MCF 10A (cell line): Measurements from ENCODE around the gene ORMDL2. TPM values are rescaled to one million over a fixed set of nuclear protein-coding genes. Genes with fewer than 3 reads are reported as not detected.

Experiments
- BruUV-seq: library from RNA; stranded (reverse); fragments of 400-500 nt; replicated peaks from 2 replicates; lab custom pipeline; 2021; lab: Mats Ljungman, UMichigan
- CTCF ChIA-PET: fragments of 300-600 bp; sonication (Branson Sonifier 250); formaldehyde crosslinking; extraction: SDS; loops from one replicate; lab custom pipeline; 2021; ENCODE audit warnings: antibody characterized with exemption, inconsistent platforms; lab: Yijun Ruan, JAX
- POLR2A ChIA-PET: fragments of 300-600, 350-650 bp; sonication (Branson Sonifier 250); formaldehyde crosslinking; extraction: SDS; loops from one replicate; lab custom pipeline; 2020; ENCODE audit warnings: antibody characterized with exemption, inconsistent platforms; lab: Yijun Ruan, JAX
- DNase-seq: peaks from one replicate; pipeline ENCODE4 v3.0.0-alpha.2; 2018; ENCODE audit not compliant: unreplicated experiment
- H3K27ac Mint-ChIP-seq: one replicate; pipeline ENCODE4 v1.8.0; 2022; ENCODE audit warnings: mild to moderate bottlenecking, low read depth, mixed read lengths; ENCODE audit not compliant: unreplicated experiment
- H3K27me3 Mint-ChIP-seq: one replicate; pipeline ENCODE4 v1.8.0; 2022; ENCODE audit warnings: mixed read lengths; ENCODE audit not compliant: insufficient read depth, unreplicated experiment
- H3K36me3 Mint-ChIP-seq: one replicate; pipeline ENCODE4 v1.8.0; 2022; ENCODE audit warnings: mild to moderate bottlenecking, moderate library complexity, mixed read lengths; ENCODE audit not compliant: insufficient read depth, unreplicated experiment
- H3K4me1 Mint-ChIP-seq: one replicate; pipeline ENCODE4 v1.8.0; 2022; ENCODE audit warnings: mixed read lengths; ENCODE audit not compliant: insufficient read depth, unreplicated experiment
- H3K4me3 Mint-ChIP-seq: one replicate; pipeline ENCODE4 v1.8.0; 2022; ENCODE audit warnings: mild to moderate bottlenecking, moderate library complexity, mixed read lengths; ENCODE audit not compliant: unreplicated experiment
- H3K9me3 Mint-ChIP-seq: one replicate; pipeline ENCODE4 v1.8.0; 2022; ENCODE audit warnings: mixed read lengths; ENCODE audit not compliant: unreplicated experiment
- CTCF ChIP-seq: fragments of 200-600 bp; IDR thresholded peaks from one replicate; pipeline ENCODE4 v1.8.0; 2022; ENCODE audit warnings: antibody characterized with exemption, mild to moderate bottlenecking; ENCODE audit not compliant: unreplicated experiment
- intact Hi-C: fragments of 100-400 bp; cut with micrococcal nuclease; formaldehyde crosslinking; loops from 2 replicates; pipeline ENCODE4 v1.14.1; 2022
- total RNA-seq: library from RNA; stranded (reverse); gene quantifications from 2 replicates; pipeline ENCODE4 v1.2.3, GENCODE V29; 2022

The ORMDL2 gene
- total RNA-seq, 1 experiment from 2014 or later, result 54.6 TPM

- Mint-ChIP-seq H3K27ac (no peak overlapping the region), H3K27me3 (no peaks in the 10 kb centered on the region), H3K36me3 (no peaks in the 10 kb centered on the region), H3K4me3 (no peak overlapping the region), H3K4me1 (peaks cover 20% of the 10 kb centered on the region), H3K9me3 (no peaks in the 10 kb centered on the region)
- BruUV-seq, result no TSS peak
- ChIA-PET POLR2A (interaction anchor here (1.0 to 1.6 kb wide), 2 partner anchors 21 to 31 kb away, joined by 3 to 4 read pairs; no protein-coding TSS in a partner anchor), CTCF (no interaction called here)
- DNase-seq, result no peak
- no peak for TF ChIP-seq CTCF
- intact Hi-C loops, result no loop called here
Measured at GRCh38 chr12:55850893-55851292, 33.1 kb downstream of the ORMDL2 start.

DNA sequence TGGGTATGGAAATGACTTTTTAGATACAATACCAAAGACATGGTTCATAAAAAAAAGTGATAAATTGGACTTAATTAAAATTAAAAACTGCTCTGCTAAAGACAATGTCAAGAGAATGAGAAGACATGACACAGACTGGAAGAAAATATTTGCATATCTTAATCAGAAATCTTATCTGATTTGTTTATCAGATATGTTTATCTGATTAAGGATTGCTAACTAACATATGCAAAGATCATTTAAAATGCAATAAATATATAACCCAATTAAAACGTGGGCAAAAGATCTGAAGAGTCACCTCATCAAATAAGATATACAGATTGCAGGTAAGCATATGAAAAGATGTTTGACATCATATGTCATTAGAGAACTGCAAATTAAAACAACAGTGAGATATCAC, 34.9 kb downstream of the ORMDL2 start:
- BruUV-seq, result no TSS peak
- intact Hi-C loops, result no loop called here
- H3K27me3 Mint-ChIP-seq, result no peaks in the 10 kb centered on the region
- peaks cover 13% of the 10 kb centered on the region for H3K4me1 Mint-ChIP-seq
- H3K36me3 Mint-ChIP-seq, result no peaks in the 10 kb centered on the region
- no peak overlapping the region for H3K4me3 Mint-ChIP-seq
- no peak overlapping the region for H3K27ac Mint-ChIP-seq
- ChIA-PET POLR2A (interaction anchor here (0.6 kb wide), 2 partner anchors 23 to 432 kb away, joined by 4 read pairs; partner anchors contain the start of gene DNAJC14), CTCF (interaction anchor here (0.6 to 0.7 kb wide), 2 partner anchors 16 to 181 kb away, joined by 3 read pairs; no protein-coding TSS in a partner anchor)
- no peak for TF ChIP-seq CTCF
- no peaks in the 10 kb centered on the region for H3K9me3 Mint-ChIP-seq
- DNase-seq, result no peak

DNA sequence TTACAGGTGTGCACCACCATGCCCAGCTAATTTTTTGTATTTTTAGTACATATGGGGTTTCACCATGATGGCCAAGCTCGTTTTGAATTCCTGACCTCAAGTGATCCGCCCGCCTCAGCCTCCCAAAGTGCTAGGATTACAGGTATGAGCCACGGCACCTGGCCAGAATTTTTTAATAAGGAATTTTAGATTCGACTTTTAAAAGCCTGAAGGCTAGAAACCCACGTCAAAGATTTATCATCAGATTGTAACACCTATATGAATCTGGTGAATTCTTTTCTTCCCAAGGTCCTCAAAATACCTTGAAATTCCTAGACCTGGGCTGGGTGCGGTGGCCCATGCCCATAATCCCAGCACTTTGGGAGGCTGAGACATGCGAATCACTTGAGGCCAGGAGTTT, 43.6 kb downstream of the ORMDL2 start:
- H3K36me3 Mint-ChIP-seq, result no peaks in the 10 kb centered on the region
- no peaks in the 10 kb centered on the region for H3K9me3 Mint-ChIP-seq
- H3K27me3 Mint-ChIP-seq, result no peaks in the 10 kb centered on the region
- no TSS peak for BruUV-seq
- CTCF ChIA-PET, result interaction anchor here (0.6 to 0.7 kb wide), 2 partner anchors 13 to 134 kb away, joined by 3 read pairs; no protein-coding TSS in a partner anchor
- POLR2A ChIA-PET, result no interaction called here
- TF ChIP-seq CTCF, result no peak
- H3K27ac Mint-ChIP-seq, result no peak overlapping the region
- intact Hi-C loops, result no loop called here
- no peaks in the 10 kb centered on the region for H3K4me1 Mint-ChIP-seq
- DNase-seq, result no peak
- H3K4me3 Mint-ChIP-seq, result no peak overlapping the region

- ChIA-PET POLR2A (no interaction called here), CTCF (no interaction called here)
- no peak for TF ChIP-seq CTCF
- H3K9me3 Mint-ChIP-seq, result no peaks in the 10 kb centered on the region
- DNase-seq, result no peak
- no peaks in the 10 kb centered on the region for H3K27me3 Mint-ChIP-seq
- H3K27ac Mint-ChIP-seq, result no peak overlapping the region
- intact Hi-C loops, result no loop called here
- no TSS peak for BruUV-seq
- H3K36me3 Mint-ChIP-seq, result no peaks in the 10 kb centered on the region
- no peaks in the 10 kb centered on the region for H3K4me1 Mint-ChIP-seq
- H3K4me3 Mint-ChIP-seq, result no peak overlapping the region
Measured at GRCh38 chr12:55861871-55862270, 44.0 kb downstream of the ORMDL2 start.
